HG02885 (cell line): ENCODE results near the gene CLCN7.
A peak's percentile ranks its signal among the peaks of the same experiment; 100 is the strongest.

Experiments
- ATAC-seq: cut with Tn5 transposase; IDR thresholded peaks from one replicate; pipeline ENCODE4 v1.9.1; 2021; ENCODE audit warnings: mild to moderate bottlenecking; ENCODE audit not compliant: unreplicated experiment, poor library complexity

The CLCN7 gene

GRCh38 chr16:1413684-1414531 lies 60.9 kb downstream of the CLCN7 start:
- peak; percentile 41 for ATAC-seq

- ATAC-seq = no peak
Observed at GRCh38 chr16:1412847-1413246, 62.0 kb downstream of the CLCN7 start.

GRCh38 chr16:1408171-1408837 lies 66.5 kb downstream of the CLCN7 start:
- ATAC-seq = peak; percentile 90

- no peak for ATAC-seq
Observed at GRCh38 chr16:1407753-1408152, 67.1 kb downstream of the CLCN7 start.

- ATAC-seq = no peak
Observed at GRCh38 chr16:1403733-1404132, 71.1 kb downstream of the CLCN7 start.

- no peak for ATAC-seq
Observed at GRCh38 chr16:1403036-1403435, 71.8 kb downstream of the CLCN7 start.

- ATAC-seq = no peak
Observed at GRCh38 chr16:1401758-1402154, 73.1 kb downstream of the CLCN7 start.

GRCh38 chr16:1401061-1401757 lies 73.6 kb downstream of the CLCN7 start:
- no peak for ATAC-seq

- no peak for ATAC-seq
Observed at GRCh38 chr16:1398826-1399581, 75.8 kb downstream of the CLCN7 start.

GRCh38 chr16:1398351-1398750 lies 76.5 kb downstream of the CLCN7 start:
- ATAC-seq = no peak

- ATAC-seq = no peak
Observed at GRCh38 chr16:1397779-1398178, 77.0 kb downstream of the CLCN7 start.

GRCh38 chr16:1395444-1396031 lies 79.3 kb downstream of the CLCN7 start:
- ATAC-seq = no peak
